ENCODE data around the gene PDE3A.

- TF ChIP-seq CTCF (IDR thresholded peaks at IDR 0.05; ENCODE audit: poor library complexity) (no peak), EZH2 (IDR thresholded peaks at IDR 0.05; ENCODE audit: borderline replicate concordance) (no peak)
Measured at GRCh38 chr12:20446836-20447235, 78.5 kb downstream of the PDE3A start.

All from hepatocyte (in vitro differentiated cells).